GM21423 (cell line): ENCODE measurements around the gene INTS11.

Experiments used
- ATAC-seq: cut with Tn5 transposase; IDR thresholded peaks from one replicate; pipeline ENCODE4 v1.9.1; 2021; ENCODE audit warnings: mild to moderate bottlenecking, moderate library complexity; ENCODE audit not compliant: unreplicated experiment

INTS11 gene

GRCh38 chr1:1303736-1304135 is 20.7 kb downstream of the INTS11 start:
- no peak for ATAC-seq

- no peak for ATAC-seq
These were observed 21.4 kb downstream of the INTS11 start for GRCh38 chr1:1302951-1303509.

GRCh38 chr1:1302006-1302430 is 22.4 kb downstream of the INTS11 start:
- no peak for ATAC-seq

GRCh38 chr1:1300352-1300739 is 24.1 kb downstream of the INTS11 start:
- ATAC-seq = no peak

- no peak for ATAC-seq
These were observed 24.6 kb downstream of the INTS11 start for GRCh38 chr1:1299686-1300351.

GRCh38 chr1:1298861-1299685 is 25.4 kb downstream of the INTS11 start:
- no peak for ATAC-seq

- no peak for ATAC-seq
These were observed 26.5 kb downstream of the INTS11 start for GRCh38 chr1:1297802-1298424.

GRCh38 chr1:1296070-1297061 is 28.1 kb downstream of the INTS11 start:
- ATAC-seq = no peak

GRCh38 chr1:1295154-1295923 is 29.1 kb downstream of the INTS11 start:
- no peak for ATAC-seq

- ATAC-seq = no peak
These were observed 30.1 kb downstream of the INTS11 start for GRCh38 chr1:1294250-1294890.

- ATAC-seq = no peak
These were observed 30.9 kb downstream of the INTS11 start for GRCh38 chr1:1293263-1294249.

GRCh38 chr1:1292851-1293250 is 31.6 kb downstream of the INTS11 start:
- no peak for ATAC-seq

- no peak for ATAC-seq
These were observed 32.0 kb downstream of the INTS11 start for GRCh38 chr1:1292442-1292779.

GRCh38 chr1:1291548-1292441 is 32.7 kb downstream of the INTS11 start:
- peak; percentile 51 for ATAC-seq

- no peak for ATAC-seq
These were observed 33.4 kb downstream of the INTS11 start for GRCh38 chr1:1291023-1291528.

GRCh38 chr1:1290238-1290731 is 34.2 kb downstream of the INTS11 start:
- no peak for ATAC-seq
